GM19468 (cell line): Measurements from ENCODE around the gene CROCC.
"Not testable (repeated sequence)": the region's sequence is repeated elsewhere in the genome, so short reads cannot be mapped to it uniquely, and the experiment has no call there.

Experiments
- ATAC-seq: cut with Tn5 transposase; IDR thresholded peaks from one replicate; pipeline ENCODE4 v1.9.1; 2021; ENCODE audit warnings: mild to moderate bottlenecking, moderate library complexity, moderate number of reproducible peaks; ENCODE audit not compliant: unreplicated experiment; ENCODE audit errors: extremely low read depth

CROCC gene

GRCh38 chr1:16961297-16962133 lies 39.8 kb downstream of the CROCC start:
- no peak for ATAC-seq

DNA sequence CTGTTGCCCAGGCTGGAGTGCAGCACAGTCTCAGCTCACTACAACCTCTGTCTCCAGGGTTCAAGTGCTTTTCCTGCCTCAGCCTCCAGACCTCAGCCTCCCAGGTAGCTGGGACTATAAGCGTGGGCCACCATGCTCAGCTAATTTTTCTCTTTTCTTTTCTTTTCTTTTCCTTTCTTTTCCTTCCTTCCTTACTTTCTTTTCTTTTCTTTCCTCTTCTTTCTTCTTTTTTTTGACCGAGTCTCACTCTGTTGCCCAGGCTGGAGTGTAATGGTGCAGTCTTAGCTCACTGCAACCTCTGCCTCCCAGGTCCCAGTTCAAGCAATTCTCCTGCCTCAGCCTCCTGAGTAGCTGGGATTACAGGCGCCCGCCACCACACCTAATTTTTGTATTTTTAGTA lies 42.4 kb downstream of the CROCC start:
- not testable (repeated sequence) for ATAC-seq

DNA sequence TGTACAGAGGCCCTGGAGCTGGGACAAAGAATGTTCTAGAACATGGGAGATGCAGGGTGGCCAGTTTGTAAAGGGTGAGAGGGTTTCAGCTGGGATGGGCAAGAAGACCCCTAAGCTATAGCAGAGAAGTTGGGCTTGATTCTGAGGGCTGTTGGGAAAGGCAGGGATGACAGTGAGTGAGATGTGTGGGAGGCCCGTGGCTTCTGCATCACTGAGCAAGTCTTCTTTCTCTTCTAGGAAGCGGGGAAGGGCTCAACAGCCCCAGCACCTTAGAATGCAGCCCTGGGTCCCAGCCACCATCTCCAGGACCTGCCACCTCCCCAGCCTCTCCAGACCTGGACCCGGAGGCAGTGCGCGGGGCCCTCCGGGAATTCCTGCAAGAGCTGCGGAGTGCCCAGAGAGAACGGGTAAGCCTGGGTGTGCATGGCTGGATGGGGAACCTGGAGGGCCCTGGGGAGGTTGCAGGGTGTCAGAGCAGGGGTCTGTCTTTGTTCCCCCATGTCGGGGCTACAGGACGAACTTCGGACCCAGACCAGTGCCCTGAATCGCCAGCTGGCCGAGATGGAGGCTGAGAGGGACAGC lies 43.8 kb downstream of the CROCC start:
- no peak for ATAC-seq

DNA sequence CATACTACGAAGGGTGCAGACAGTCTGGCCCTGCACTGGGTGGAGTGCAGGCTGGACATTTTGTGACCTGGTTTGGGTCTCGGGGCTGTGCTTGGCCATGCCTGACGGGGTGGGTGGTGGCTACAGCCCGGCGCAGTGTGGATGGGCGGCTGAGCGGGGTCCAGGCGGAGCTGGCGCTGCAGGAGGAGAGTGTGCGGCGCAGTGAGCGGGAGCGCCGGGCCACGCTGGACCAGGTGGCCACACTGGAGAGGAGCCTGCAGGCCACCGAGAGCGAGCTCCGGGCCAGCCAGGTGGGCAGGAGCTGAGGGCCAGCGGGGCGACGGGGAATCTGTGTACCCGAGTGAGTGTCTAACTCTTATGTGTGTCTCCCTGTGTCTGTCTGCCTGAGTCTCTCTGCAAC lies 44.6 kb downstream of the CROCC start:
- no peak for ATAC-seq

DNA sequence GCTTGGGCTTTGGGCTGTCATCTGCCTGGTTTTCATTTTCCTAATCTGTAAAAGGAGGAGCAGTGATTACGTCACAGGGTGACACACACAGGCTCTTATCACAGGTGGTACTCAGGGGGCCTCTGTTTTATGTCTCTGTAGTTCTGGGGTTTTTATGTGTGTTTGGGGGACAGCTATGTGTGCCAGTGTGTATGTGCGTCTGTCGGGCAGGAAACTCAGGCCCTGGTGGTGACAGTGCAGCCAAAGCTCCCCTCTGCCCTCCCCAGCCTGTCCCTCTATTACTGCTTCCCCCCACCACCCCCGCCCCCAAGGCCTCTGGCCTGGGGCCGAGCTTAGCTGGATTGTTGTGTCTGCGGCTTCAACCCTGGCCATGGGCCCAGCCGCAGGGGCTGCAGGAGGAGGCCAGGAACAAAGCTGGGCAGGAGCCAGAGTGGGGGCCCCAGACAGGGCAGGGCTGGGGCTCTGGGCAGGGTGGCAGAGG lies 45.4 kb downstream of the CROCC start:
- no peak for ATAC-seq

DNA sequence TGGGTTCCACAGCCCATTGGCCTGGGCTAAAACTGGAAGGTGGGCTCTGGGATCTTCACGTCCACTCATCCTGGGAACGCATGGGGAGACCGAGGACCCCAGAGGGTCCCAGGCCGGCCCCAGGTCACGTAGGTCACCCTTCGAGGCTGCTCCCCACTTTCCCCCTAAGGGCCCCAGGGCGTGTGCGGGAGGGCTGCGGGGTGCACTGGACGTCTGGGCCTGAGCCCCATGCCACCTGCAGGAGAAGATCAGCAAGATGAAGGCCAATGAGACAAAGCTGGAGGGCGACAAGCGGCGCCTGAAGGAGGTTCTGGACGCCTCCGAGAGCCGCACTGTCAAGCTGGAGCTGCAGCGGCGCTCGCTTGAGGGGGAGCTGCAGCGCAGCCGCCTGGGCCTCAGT lies 46.2 kb downstream of the CROCC start:
- no peak for ATAC-seq

DNA sequence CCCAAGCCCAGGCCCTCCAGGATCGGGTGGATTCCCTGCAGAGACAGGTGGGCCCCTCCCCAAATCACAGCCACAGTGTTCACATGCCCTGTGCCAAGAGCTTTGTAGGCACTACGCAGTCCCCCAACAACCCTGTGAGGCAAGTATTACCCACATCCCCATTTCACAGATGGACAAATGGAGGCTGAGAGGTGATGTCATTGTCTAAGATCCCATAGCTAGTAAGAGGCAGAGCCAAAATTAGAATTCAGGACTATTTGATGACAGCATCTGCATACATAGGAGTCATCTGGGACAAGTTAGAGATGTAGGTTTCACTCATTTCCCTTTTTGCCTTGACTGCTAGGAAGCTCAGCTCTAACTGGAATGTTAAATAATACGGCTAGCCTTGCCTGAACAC lies 46.6 kb downstream of the CROCC start:
- no peak for ATAC-seq

GRCh38 chr1:16969057-16969611 lies 47.4 kb downstream of the CROCC start:
- ATAC-seq: no peak

- ATAC-seq: no peak
These were observed 47.9 kb downstream of the CROCC start for GRCh38 chr1:16969651-16970050.

- ATAC-seq: no peak
These were observed 48.6 kb downstream of the CROCC start for GRCh38 chr1:16970132-16970910.

DNA sequence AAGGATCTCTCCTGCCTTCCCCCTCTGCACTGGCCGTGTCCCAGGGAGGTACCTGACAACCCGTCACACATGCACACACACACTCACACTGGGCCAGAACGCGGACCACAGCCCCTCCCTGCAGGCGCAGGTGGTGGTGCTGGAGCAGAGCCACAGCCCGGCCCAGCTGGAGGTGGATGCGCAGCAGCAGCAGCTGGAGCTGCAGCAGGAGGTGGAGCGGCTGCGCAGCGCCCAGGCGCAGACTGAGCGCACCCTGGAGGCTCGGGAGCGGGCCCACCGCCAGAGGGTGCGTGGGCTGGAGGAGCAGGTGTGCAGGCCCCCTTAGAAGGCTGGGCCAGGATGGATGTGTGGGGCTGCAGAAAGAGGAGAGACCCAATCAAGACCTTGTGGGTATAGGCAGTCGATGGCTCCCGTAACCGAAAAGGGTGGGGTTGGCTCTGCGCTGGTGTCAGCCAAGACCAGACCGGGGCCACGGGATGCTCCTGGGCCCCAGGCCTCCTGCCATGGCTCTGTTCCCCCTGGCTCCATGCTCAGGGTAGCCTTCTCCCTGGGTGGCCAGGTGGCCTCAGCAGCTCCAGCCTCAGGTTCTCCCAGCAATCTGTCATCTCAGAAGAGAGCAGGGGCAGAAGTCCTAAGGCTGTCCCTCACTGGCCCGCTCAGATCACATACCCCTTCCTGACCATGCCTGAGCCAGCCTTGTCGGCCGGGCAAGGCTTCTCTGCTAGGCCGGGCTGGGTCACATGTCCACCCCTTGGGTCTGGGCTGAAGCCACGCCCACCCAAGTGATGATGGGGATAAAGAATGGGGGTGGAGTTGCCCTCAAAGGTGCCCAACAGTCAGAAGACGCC lies 49.8 kb downstream of the CROCC start:
- no peak for ATAC-seq

- no peak for ATAC-seq
These were observed 50.6 kb downstream of the CROCC start for GRCh38 chr1:16972189-16972895.

GRCh38 chr1:16973215-16973614 lies 51.5 kb downstream of the CROCC start:
- ATAC-seq: no peak

GRCh38 chr1:16975211-16975610 lies 53.5 kb downstream of the CROCC start:
- ATAC-seq: no peak

GRCh38 chr1:16975838-16976237 lies 54.1 kb downstream of the CROCC start:
- ATAC-seq: no peak

GRCh38 chr1:16976966-16977365 lies 55.2 kb downstream of the CROCC start:
- ATAC-seq: no peak

GRCh38 chr1:16977377-16977776 lies 55.6 kb downstream of the CROCC start:
- no peak for ATAC-seq

GRCh38 chr1:16978139-16978538 lies 56.4 kb downstream of the CROCC start:
- no peak for ATAC-seq
